Stimulated activated CD8-positive, alpha-beta memory T cell treated with anti-CD3 and anti-CD28 coated beads, Interleukin-2, amount 100 ng/mL, for 1 hour (primary cell): Measurements from ENCODE around the gene CBX2.

Source experiments
- DNase-seq, 2 donors: peaks; one replicate each; pipeline ENCODE4 v3.0.0-alpha.2; 2020; ENCODE audit warnings: low read depth in 2 of 2

Gene CBX2

GRCh38 chr17:79799174-79799537 lies 21.2 kb downstream of the CBX2 start:
- no peak for DNase-seq

GRCh38 chr17:79799538-79800324 lies 21.8 kb downstream of the CBX2 start:
- DNase-seq, result no peak

GRCh38 chr17:79800325-79801155 lies 22.6 kb downstream of the CBX2 start:
- DNase-seq, result no peak

GRCh38 chr17:79801156-79802038 lies 23.4 kb downstream of the CBX2 start:
- no peak for DNase-seq

- DNase-seq, result no peak
These were observed 24.2 kb downstream of the CBX2 start for GRCh38 chr17:79802039-79802735.

GRCh38 chr17:79802736-79803420 lies 24.9 kb downstream of the CBX2 start:
- DNase-seq, result no peak

GRCh38 chr17:79803421-79803996 lies 25.6 kb downstream of the CBX2 start:
- no peak for DNase-seq

- DNase-seq, result no peak
These were observed 26.3 kb downstream of the CBX2 start for GRCh38 chr17:79803997-79804855.

GRCh38 chr17:79804856-79805696 lies 27.1 kb downstream of the CBX2 start:
- DNase-seq, result no peak

- DNase-seq, result no peak
These were observed 28.5 kb downstream of the CBX2 start for GRCh38 chr17:79806446-79806760.

GRCh38 chr17:79806863-79807720 lies 29.1 kb downstream of the CBX2 start:
- no peak for DNase-seq

GRCh38 chr17:79808763-79809529 lies 31.0 kb downstream of the CBX2 start:
- no peak for DNase-seq

GRCh38 chr17:79809530-79810129 lies 31.7 kb downstream of the CBX2 start:
- DNase-seq, result no peak

GRCh38 chr17:79810130-79811010 lies 32.4 kb downstream of the CBX2 start:
- peak; percentile 48 to 70 for DNase-seq

GRCh38 chr17:79811011-79811867 lies 33.3 kb downstream of the CBX2 start:
- DNase-seq, result no peak
